HG03280 (cell line): Measurements from ENCODE around the gene TNRC6C.
A peak's percentile ranks its signal among the peaks of the same experiment; 100 is the strongest.

Experiments used
- ATAC-seq: cut with Tn5 transposase; IDR thresholded peaks from one replicate; pipeline ENCODE4 v1.9.1; 2021; ENCODE audit warnings: mild to moderate bottlenecking, moderate library complexity; ENCODE audit not compliant: unreplicated experiment

The TNRC6C gene

DNA sequence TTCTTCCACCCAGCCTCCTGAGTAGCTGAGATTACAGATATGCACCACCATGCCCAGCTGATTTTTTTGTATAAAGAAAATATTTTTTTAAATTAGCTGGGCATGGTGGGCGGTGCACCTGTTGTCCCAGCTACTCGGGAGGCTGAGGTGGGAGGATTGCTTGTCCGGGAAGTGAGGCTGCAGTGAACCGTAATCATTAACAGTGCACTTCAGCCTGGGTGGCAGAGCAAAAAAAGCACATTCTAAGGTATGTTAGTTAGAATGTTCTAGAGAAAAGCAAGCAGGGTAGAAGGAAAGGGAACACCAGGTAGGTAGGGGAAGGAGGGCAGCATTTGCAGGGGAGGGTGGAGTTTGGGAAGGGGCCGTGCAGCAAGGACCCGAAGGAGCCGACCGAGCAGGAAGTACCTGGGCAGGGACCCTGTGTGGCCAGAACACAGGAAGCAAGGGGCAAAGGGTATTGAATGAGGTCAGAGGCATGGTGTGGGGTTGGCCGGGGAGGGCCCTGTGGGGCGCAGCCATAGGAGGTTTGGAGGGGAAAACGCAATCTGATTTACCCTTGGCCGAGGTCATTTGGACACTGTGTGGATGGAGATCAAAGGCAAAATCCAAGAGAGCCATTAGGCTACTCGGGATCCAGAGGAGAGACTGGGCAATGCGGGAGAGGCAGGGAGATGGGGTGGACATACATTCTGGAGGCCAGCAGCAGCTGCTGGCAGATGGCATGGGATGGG lies 189.9 kb downstream of the TNRC6C start:
- ATAC-seq: no peak

DNA sequence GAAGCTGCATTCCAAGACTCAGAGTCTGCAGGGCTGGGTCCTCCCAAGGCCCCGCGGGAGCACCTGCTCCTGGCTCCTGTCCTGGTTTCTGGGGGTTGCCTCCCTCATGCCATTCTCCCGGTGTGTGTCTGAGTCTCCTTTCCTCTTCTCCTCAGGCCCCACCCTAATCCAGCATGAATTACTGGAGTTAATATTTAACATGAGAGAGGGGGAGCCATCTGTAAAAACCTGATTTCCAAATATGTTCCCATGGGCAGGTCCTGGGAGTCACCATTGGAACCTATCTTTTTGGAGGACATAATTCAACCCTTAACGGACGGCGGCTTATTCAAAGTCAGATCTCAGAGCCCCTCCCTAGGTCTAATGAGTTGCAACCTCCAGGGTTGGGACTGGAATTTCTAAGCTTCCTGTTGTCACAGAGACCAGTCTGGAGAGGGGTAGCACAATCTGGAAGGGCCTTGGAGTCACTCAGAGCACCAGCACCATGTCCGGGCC lies 193.1 kb downstream of the TNRC6C start:
- no peak for ATAC-seq

DNA sequence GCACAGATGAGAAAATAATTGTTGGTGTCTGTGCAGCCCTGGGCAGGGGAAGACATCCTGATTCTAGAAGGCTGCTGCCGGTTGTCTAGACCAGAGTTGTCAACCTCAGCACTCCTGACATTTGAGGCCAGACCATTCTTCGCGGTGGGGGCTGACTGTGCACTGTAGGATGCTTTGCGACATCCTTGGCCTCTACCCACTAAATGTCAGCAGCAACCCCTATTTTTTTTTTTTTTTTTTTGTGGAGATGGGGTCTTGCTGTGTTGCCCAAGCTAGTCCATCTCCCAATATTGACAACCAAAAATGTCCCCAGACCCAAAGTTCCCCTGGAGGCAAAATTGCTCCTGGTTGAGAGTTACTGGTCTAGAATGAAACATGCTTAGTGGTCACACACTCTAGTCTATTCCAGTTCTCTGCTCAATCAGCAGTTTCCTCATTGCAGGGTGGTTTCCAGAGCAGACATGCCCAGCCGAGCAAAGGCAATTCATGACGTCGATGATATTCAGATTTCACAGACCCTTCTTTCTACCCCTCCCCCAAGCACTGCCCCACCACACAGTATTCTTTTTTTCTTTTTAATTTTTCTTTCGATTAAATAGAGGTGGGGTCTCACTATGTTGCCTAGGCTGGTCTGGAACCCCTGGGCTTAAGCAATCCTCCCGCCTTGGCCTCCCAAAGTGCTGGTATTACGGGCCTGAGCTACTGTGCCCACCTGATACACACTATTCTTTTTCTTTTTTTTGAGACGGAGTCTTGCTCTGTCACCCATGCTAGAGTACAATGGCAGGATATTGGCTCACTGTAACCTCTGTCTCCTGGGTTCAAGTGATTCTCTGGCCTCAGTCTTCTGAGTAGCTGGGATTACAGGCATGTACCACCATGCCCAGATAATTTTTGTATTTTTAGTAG lies 196.7 kb downstream of the TNRC6C start:
- peak; percentile 56 for ATAC-seq
